Calu3 (cell line): ENCODE results near the gene PUS1. TPM values are rescaled to one million over a fixed set of nuclear protein-coding genes. Genes with fewer than 3 reads are reported as not detected.
"Not testable (repeated sequence)": the region's sequence is repeated elsewhere in the genome, so short reads cannot be mapped to it uniquely, and the experiment has no call there.

Experiments
- BruUV-seq: library from RNA; stranded (reverse); fragments of 400-500 nt; replicated peaks from 2 replicates; lab custom pipeline; 2021; lab: Mats Ljungman, UMichigan
- CTCF ChIA-PET: fragments of 300-600 bp; sonication (Branson Sonifier 250); formaldehyde crosslinking; loops from one replicate; lab custom pipeline; 2022; ENCODE audit warnings: antibody characterized with exemption; lab: Charles Lee
- DNase-seq: peaks from one replicate; pipeline ENCODE4 v3.0.0; 2022
- H3K27ac Mint-ChIP-seq: one replicate; pipeline ENCODE4 v1.8.0; 2022; ENCODE audit warnings: mixed read lengths; ENCODE audit not compliant: unreplicated experiment
- H3K27me3 Mint-ChIP-seq: one replicate; pipeline ENCODE4 v1.8.0; 2022; ENCODE audit warnings: mixed read lengths; ENCODE audit not compliant: unreplicated experiment
- H3K36me3 Mint-ChIP-seq: one replicate; pipeline ENCODE4 v1.8.0; 2022; ENCODE audit warnings: mild to moderate bottlenecking, moderate library complexity, mixed read lengths; ENCODE audit not compliant: insufficient read depth, unreplicated experiment
- H3K4me1 Mint-ChIP-seq: one replicate; pipeline ENCODE4 v1.8.0; 2022; ENCODE audit warnings: mild to moderate bottlenecking, low read depth, mixed read lengths; ENCODE audit not compliant: unreplicated experiment
- H3K4me3 Mint-ChIP-seq: one replicate; pipeline ENCODE4 v1.8.0; 2022; ENCODE audit warnings: mild to moderate bottlenecking, low read depth, moderate library complexity, mixed read lengths; ENCODE audit not compliant: unreplicated experiment
- H3K9me3 Mint-ChIP-seq: one replicate; pipeline ENCODE4 v1.8.0; 2022; ENCODE audit warnings: low read depth, mixed read lengths; ENCODE audit not compliant: unreplicated experiment
- CTCF ChIP-seq: fragments of 200-600 bp; IDR thresholded peaks from one replicate; pipeline ENCODE4 v1.8.0; 2022; ENCODE audit warnings: antibody characterized with exemption; ENCODE audit not compliant: unreplicated experiment
- intact Hi-C: fragments of 100-400 bp; cut with micrococcal nuclease; formaldehyde crosslinking; loops from one replicate; pipeline ENCODE4 v1.10.0; 2022; ENCODE audit not compliant: unreplicated experiment
- total RNA-seq: library from RNA; stranded (reverse); gene quantifications from 2 replicates; pipeline ENCODE4 v1.2.3, GENCODE V29; 2022

Gene PUS1
- total RNA-seq, 1 experiment from 2014 or later: 81.3 TPM

- intact Hi-C loops: loop anchor here (2.0 kb wide), 1 partner anchor 97 kb away; no protein-coding TSS in a partner anchor
- Mint-ChIP-seq H3K4me1 (peaks cover 8% of the 10 kb centered on the region), H3K27ac (no peak overlapping the region)
These were observed 19.2 kb downstream of the PUS1 start for GRCh38 chr12:131948166-131948712.

GRCh38 chr12:131948713-131949430 lies 19.8 kb downstream of the PUS1 start:
- DNase-seq, H3K9me3 Mint-ChIP-seq, H3K27me3 Mint-ChIP-seq, H3K27ac Mint-ChIP-seq, BruUV-seq: not testable (repeated sequence)
- intact Hi-C loops: loop anchor here (2.0 kb wide), 1 partner anchor 98 kb away; no protein-coding TSS in a partner anchor
- H3K36me3 Mint-ChIP-seq: peaks cover 40% of the 10 kb centered on the region
- CTCF ChIA-PET: interaction anchor here (2.1 kb wide), 1 partner anchor 98 kb away, joined by 15 read pairs; no protein-coding TSS in a partner anchor
- peaks cover 10% of the 10 kb centered on the region for H3K4me1 Mint-ChIP-seq
- peak overlapping the region; percentile 84 for H3K4me3 Mint-ChIP-seq

More at GRCh38 chr12:131948166-131948712, 19.2 kb downstream of the PUS1 start:
- CTCF ChIA-PET: no interaction called here
- Mint-ChIP-seq H3K36me3 (peaks cover 47% of the 10 kb centered on the region), H3K27me3 (no peaks in the 10 kb centered on the region), H3K9me3 (no peaks in the 10 kb centered on the region), H3K4me3 (no peak overlapping the region)
- no peak for DNase-seq
- BruUV-seq: no TSS peak
- TF ChIP-seq CTCF: no peak

- DNase-seq: peak; percentile 98
- Mint-ChIP-seq H3K27me3 (no peaks in the 10 kb centered on the region), H3K27ac (peak within 1 kb of the TSS; percentile 61), H3K9me3 (no peaks in the 10 kb centered on the region), H3K4me3 (peak within 1 kb of the TSS; percentile 84), H3K36me3 (peaks cover 33% of the 10 kb centered on the region), H3K4me1 (peaks cover 10% of the 10 kb centered on the region)
- CTCF ChIA-PET: interaction anchor here (0.6 to 2.1 kb wide), 3 partner anchors 88 to 197 kb away, joined by 3 to 15 read pairs (median 5); no protein-coding TSS in a partner anchor
- TF ChIP-seq CTCF: peak; percentile 54
- BruUV-seq: no TSS peak
- intact Hi-C loops: loop anchor here (2.0 kb wide), 1 partner anchor 99 kb away; no protein-coding TSS in a partner anchor
These were observed 20.5 kb downstream of the PUS1 start, which contains the start of gene EP400 for GRCh38 chr12:131949431-131950181. EP400 (plus strand) TSS chr12:131949942; CDS start chr12:131960620, 10,678 bp downstream.

- intact Hi-C loops: no loop called here
- BruUV-seq: no TSS peak
- peaks cover 10% of the 10 kb centered on the region for H3K4me1 Mint-ChIP-seq
- peaks cover 27% of the 10 kb centered on the region for H3K36me3 Mint-ChIP-seq
- H3K27me3 Mint-ChIP-seq: no peaks in the 10 kb centered on the region
- no peak for TF ChIP-seq CTCF
- CTCF ChIA-PET: interaction anchor here (0.6 to 2.1 kb wide), 3 partner anchors 89 to 197 kb away, joined by 3 to 15 read pairs (median 5); no protein-coding TSS in a partner anchor
- H3K9me3 Mint-ChIP-seq: no peaks in the 10 kb centered on the region
- peak; percentile 40 for DNase-seq
- peak overlapping the region; percentile 61 for H3K27ac Mint-ChIP-seq
- peak overlapping the region; percentile 84 for H3K4me3 Mint-ChIP-seq
These were observed 21.3 kb downstream of the PUS1 start for GRCh38 chr12:131950182-131950913.

- H3K4me3 Mint-ChIP-seq, H3K9me3 Mint-ChIP-seq, DNase-seq, intact Hi-C loops, BruUV-seq, CTCF ChIA-PET, H3K27ac Mint-ChIP-seq, H3K27me3 Mint-ChIP-seq: not testable (repeated sequence)
- Mint-ChIP-seq H3K4me1 (peaks cover 40% of the 10 kb centered on the region), H3K36me3 (peaks cover 27% of the 10 kb centered on the region)
These were observed 24.7 kb downstream of the PUS1 start for GRCh38 chr12:131953810-131954209.

- H3K27me3 Mint-ChIP-seq, H3K4me3 Mint-ChIP-seq, H3K9me3 Mint-ChIP-seq, CTCF ChIA-PET, DNase-seq, BruUV-seq, intact Hi-C loops: not testable (repeated sequence)
- Mint-ChIP-seq H3K36me3 (peaks cover 22% of the 10 kb centered on the region), H3K27ac (peak overlapping the region; percentile 47), H3K4me1 (peaks cover 46% of the 10 kb centered on the region)
These were observed 25.4 kb downstream of the PUS1 start for GRCh38 chr12:131954460-131954859.
